H1 (cell line): ENCODE results near the gene ABHD6. TPM values are rescaled to one million over a fixed set of nuclear protein-coding genes. Genes with fewer than 3 reads are reported as not detected.

Experiments
- CTCF ChIA-PET: fragments of 300-600 bp; sonication (Branson Sonifier 250); formaldehyde crosslinking; loops from one replicate; lab custom pipeline; 2021; ENCODE audit not compliant: partially characterized antibody; lab: Charles Lee
- POLR2A ChIA-PET: fragments of 300-600 bp; sonication (Branson Sonifier 250); formaldehyde crosslinking; loops from one replicate; lab custom pipeline; 2021; ENCODE audit warnings: inconsistent platforms; ENCODE audit not compliant: partially characterized antibody; lab: Charles Lee
- DNase-seq, 2 experiments: peaks; one replicate each; pipeline versions ENCODE4 v3.0.0 to v3.0.0-alpha.2; 2010 to 2022; ENCODE audit warnings: low spot score in 2 of 2, low read depth in 1 of 2, mixed read lengths in 1 of 2
- FAIRE-seq: peaks from 2 replicates; lab custom pipeline; 2011; peaks lifted over from hg19 to GRCh38; lab: Jason Lieb, UNC
- H2AFZ ChIP-seq: 2 replicates; pipeline ENCODE4 v1.8.1; 2012; ENCODE audit warnings: low read length, inconsistent platforms
- H2AK5ac ChIP-seq: 2 replicates; pipeline ENCODE4 v1.6.1; 2013; ENCODE audit warnings: low read depth, low read length
- H2BK120ac ChIP-seq: replicated peaks from 2 replicates; pipeline ENCODE3; 2013; ENCODE audit warnings: low read depth, low read length, inconsistent platforms
- H2BK12ac ChIP-seq: 2 replicates; pipeline ENCODE4 v1.6.1; 2013; ENCODE audit warnings: low read depth, low read length
- H2BK15ac ChIP-seq: 2 replicates; pipeline ENCODE4 v1.6.1; 2013; ENCODE audit warnings: low read length
- H2BK20ac ChIP-seq: 2 replicates; pipeline ENCODE4 v1.6.1; 2013; ENCODE audit warnings: low read length
- H2BK5ac ChIP-seq: 2 replicates; pipeline ENCODE4 v1.6.1; 2013; ENCODE audit warnings: low read depth, low read length
- H3K14ac ChIP-seq: 2 replicates; pipeline ENCODE4 v1.6.1; 2013; ENCODE audit warnings: inconsistent platforms; ENCODE audit not compliant: insufficient read length
- H3K18ac ChIP-seq: 2 replicates; pipeline ENCODE4 v1.6.1; 2013; ENCODE audit warnings: low read length; ENCODE audit errors: extremely low read depth
- H3K23ac ChIP-seq: 2 replicates; pipeline ENCODE4 v1.6.1; 2013; ENCODE audit warnings: inconsistent platforms; ENCODE audit not compliant: insufficient read length
- H3K23me2 ChIP-seq: 2 replicates; pipeline ENCODE4 v1.6.1; 2013; ENCODE audit warnings: low read depth, low read length
- H3K27ac ChIP-seq: 2 replicates; pipeline ENCODE4 v1.6.1; 2011; ENCODE audit warnings: low read depth, low read length, inconsistent platforms
- H3K27me3 ChIP-seq, 4 experiments: replicated peaks in 1 of 4; 1 replicate in 1 of 4; 2 replicates in 3 of 4; pipeline versions ENCODE4 v1.6.1 to v1.8.1; 2011 to 2013; ENCODE audit warnings: low read length in 3 of 4, mild to moderate bottlenecking in 3 of 4, inconsistent platforms in 2 of 4, mixed read lengths in 2 of 4, moderate library complexity in 1 of 4; ENCODE audit not compliant: control insufficient read depth in 3 of 4, insufficient read depth in 3 of 4; ENCODE audit errors: extremely low read depth in 1 of 4
- H3K36me3 ChIP-seq, 4 experiments: 2 replicates each; pipeline versions ENCODE4 v1.6.1 to v1.8.1; 2011 to 2013; ENCODE audit warnings: mild to moderate bottlenecking in 4 of 4, low read length in 3 of 4, moderate library complexity in 2 of 4, control low read depth in 1 of 4, inconsistent platforms in 1 of 4; ENCODE audit not compliant: insufficient read depth in 4 of 4, control insufficient read depth in 2 of 4
- H3K4ac ChIP-seq: replicated peaks from 2 replicates; pipeline ENCODE3; 2013; ENCODE audit warnings: low read length, low read depth, mixed read lengths, inconsistent platforms; ENCODE audit not compliant: insufficient read length
- H3K4me1 ChIP-seq, 4 experiments: replicated peaks in 1 of 4; 1 replicate in 1 of 4; 2 replicates in 3 of 4; pipeline versions ENCODE4 v1.6.1 to v1.8.1; 2011 to 2013; ENCODE audit warnings: low read length in 3 of 4, inconsistent platforms in 2 of 4, mixed read lengths in 1 of 4; ENCODE audit not compliant: insufficient read depth in 4 of 4, control insufficient read depth in 3 of 4
- H3K4me2 ChIP-seq, 2 experiments: 2 replicates each; pipeline versions ENCODE4 v1.6.1 to v1.8.1; 2011 to 2013; ENCODE audit warnings: low read depth in 2 of 2, low read length in 2 of 2, control low read depth in 1 of 2, inconsistent platforms in 1 of 2, mild to moderate bottlenecking in 1 of 2; ENCODE audit not compliant: insufficient read depth in 1 of 2
- H3K4me3 ChIP-seq, 4 experiments: fragments of 200-600, 300-600 bp in 1 of 4; sonication (generic), shearing (Covaris generic), sonication (Bioruptor Twin) in 1 of 4; 2 replicates each; pipeline versions ENCODE4 v1.5.1 to v1.8.1; 2011 to 2016; ENCODE audit warnings: low read length in 4 of 4, low read depth in 3 of 4, control low read depth in 2 of 4, inconsistent platforms in 2 of 4, mild to moderate bottlenecking in 2 of 4, mixed read lengths in 1 of 4, moderate library complexity in 1 of 4; ENCODE audit not compliant: insufficient read depth in 2 of 4; ENCODE audit errors: extremely low read depth in 1 of 4
- H3K56ac ChIP-seq: replicated peaks from 2 replicates; pipeline ENCODE3; 2013; ENCODE audit warnings: low read depth, mild to moderate bottlenecking, mixed read lengths, low read length, inconsistent platforms; ENCODE audit not compliant: insufficient read length
- H3K79me1 ChIP-seq: 2 replicates; pipeline ENCODE4 v1.6.1; 2013; ENCODE audit warnings: low read depth, low read length, control low read depth
- H3K79me2 ChIP-seq, 2 experiments: 2 replicates each; pipeline versions ENCODE4 v1.6.1 to v1.8.1; 2012 to 2013; ENCODE audit warnings: low read length in 2 of 2, mild to moderate bottlenecking in 2 of 2, inconsistent platforms in 1 of 2; ENCODE audit not compliant: insufficient read depth in 2 of 2, control insufficient read depth in 1 of 2
- H3K9ac ChIP-seq, 4 experiments: replicated peaks in 1 of 4; 1 replicate in 1 of 4; 2 replicates in 3 of 4; pipeline versions ENCODE4 v1.6.1 to v1.8.1; 2011 to 2013; ENCODE audit warnings: low read depth in 3 of 4, low read length in 3 of 4, control low read depth in 2 of 4, mild to moderate bottlenecking in 2 of 4, moderate library complexity in 2 of 4, inconsistent platforms in 1 of 4; ENCODE audit errors: extremely low read depth in 1 of 4
- H3K9me3 ChIP-seq, 2 experiments: 2 replicates each; pipeline versions ENCODE4 v1.6.1 to v1.8.1; 2012 to 2013; ENCODE audit warnings: mild to moderate bottlenecking in 2 of 2, moderate library complexity in 2 of 2, control low read depth in 1 of 2, inconsistent platforms in 1 of 2, low read depth in 1 of 2, low read length in 1 of 2, mixed read lengths in 1 of 2; ENCODE audit not compliant: insufficient read depth in 2 of 2
- H4K20me1 ChIP-seq, 2 experiments: replicated peaks in 1 of 2; 2 replicates each; pipeline versions ENCODE3 to v1.8.1; 2011 to 2013; ENCODE audit warnings: inconsistent platforms in 2 of 2, low read length in 2 of 2, mild to moderate bottlenecking in 1 of 2; ENCODE audit not compliant: insufficient read depth in 2 of 2, control insufficient read depth in 1 of 2
- H4K5ac ChIP-seq: 2 replicates; pipeline ENCODE4 v1.6.1; 2013; ENCODE audit warnings: low read length, low read depth, mixed read lengths, inconsistent platforms; ENCODE audit not compliant: insufficient read length
- H4K8ac ChIP-seq: 2 replicates; pipeline ENCODE4 v1.8.0; 2013; ENCODE audit warnings: mild to moderate bottlenecking, moderate library complexity, low read length, inconsistent platforms; ENCODE audit not compliant: insufficient read depth; ENCODE audit errors: extremely low read depth
- H4K91ac ChIP-seq: replicated peaks from 2 replicates; pipeline ENCODE3; 2013; ENCODE audit warnings: low read length, mixed read lengths, inconsistent platforms; ENCODE audit not compliant: insufficient read length
- FOSL1 ChIP-seq: IDR thresholded peaks from 2 replicates; pipeline ENCODE4 v1.6.1; 2011; ENCODE audit warnings: mild to moderate bottlenecking, low read depth, low read length, moderate library complexity; ENCODE audit not compliant: insufficient read depth
- GABPA ChIP-seq: IDR thresholded peaks from 2 replicates; pipeline ENCODE4 v1.6.1; 2011; ENCODE audit warnings: mild to moderate bottlenecking, low read length, moderate library complexity, borderline replicate concordance; ENCODE audit not compliant: insufficient read depth
- GTF2F1 ChIP-seq: IDR thresholded peaks from 2 replicates; pipeline ENCODE4 v1.6.1; 2012; ENCODE audit warnings: low read depth, low read length, improper control_type of control experiment, borderline replicate concordance
- HDAC6 ChIP-seq: IDR thresholded peaks from one replicate; pipeline ENCODE4 v1.7.1; 2012; ENCODE audit warnings: low read depth, mild to moderate bottlenecking, inconsistent platforms, low read length, moderate library complexity
- KDM5A ChIP-seq: fragments of 200-600 bp; IDR thresholded peaks from 2 replicates; pipeline ENCODE4 v1.7.1; 2012; ENCODE audit warnings: mild to moderate bottlenecking, low read length, inconsistent platforms, mixed read lengths
- MAFK ChIP-seq: IDR thresholded peaks from 2 replicates; pipeline ENCODE4 v1.6.1; 2012; ENCODE audit warnings: low read depth, mild to moderate bottlenecking, improper control_type of control experiment, low read length
- SIRT6 ChIP-seq: IDR thresholded peaks from one replicate; pipeline ENCODE4 v1.7.1; 2012; ENCODE audit warnings: low read length, inconsistent platforms
- SP1 ChIP-seq: IDR thresholded peaks from 2 replicates; pipeline ENCODE4 v1.6.1; 2011; ENCODE audit warnings: low read depth, low read length
- SP4 ChIP-seq: IDR thresholded peaks from 2 replicates; pipeline ENCODE4 v1.6.1; 2012; ENCODE audit warnings: low read length, inconsistent platforms
- TCF12 ChIP-seq: IDR thresholded peaks from 2 replicates; pipeline ENCODE4 v1.6.1; 2011; ENCODE audit warnings: low read depth, mild to moderate bottlenecking, low read length
- WGBS, 2 experiments: shearing (Covaris generic) in 1 of 2; methylation state at CpG; one replicate each; pipeline versions ENCODE4 v1.1.6 to v1.1.7; 2013 to 2015; ENCODE audit warnings: low lambda C conversion rate in 2 of 2, mixed read lengths in 2 of 2, inconsistent platforms in 1 of 2, low coverage in 1 of 2, missing lambda C conversion rate in 1 of 2; ENCODE audit not compliant: insufficient replicate concordance in 2 of 2, insufficient coverage in 1 of 2, insufficient read length in 1 of 2; ENCODE audit errors: extremely low coverage in 1 of 2, missing lambda C conversion rate in 1 of 2; 5-methylcytosine and 5-hydroxymethylcytosine counted together
- polyA plus RNA-seq, 7 experiments: library from polyadenylated mRNA; depleted of rRNA in 3 of 7; stranded (reverse) in 5 of 7; unstranded in 2 of 7; fragments of >200 nt in 5 of 7; fragments of 200-250 nt in 2 of 7; gene quantifications; 1 replicate in 5 of 7; 2 replicates in 1 of 7; 4 replicates in 1 of 7; pipeline versions ENCODE4 v1.2.1 to v1.2.3, GENCODE V29; 2011 to 2013; ENCODE audit warnings: missing spikeins in 2 of 7, mixed read lengths in 2 of 7
- total RNA-seq: library from RNA; stranded (reverse); fragmentation: NEBNext Ultra II Directional; extraction: Animal tissue kit (Norgen Biotek cat#: 25700); gene quantifications from 2 replicates; pipeline ENCODE4 v1.2.1, GENCODE V29; 2021

ABHD6 gene
- total and polyA plus RNA-seq, 2 of the 8 experiments (the other 6 are each of a cell fraction or from before 2014, with no cell fraction given): 5.9 to 6.6 TPM

DNA sequence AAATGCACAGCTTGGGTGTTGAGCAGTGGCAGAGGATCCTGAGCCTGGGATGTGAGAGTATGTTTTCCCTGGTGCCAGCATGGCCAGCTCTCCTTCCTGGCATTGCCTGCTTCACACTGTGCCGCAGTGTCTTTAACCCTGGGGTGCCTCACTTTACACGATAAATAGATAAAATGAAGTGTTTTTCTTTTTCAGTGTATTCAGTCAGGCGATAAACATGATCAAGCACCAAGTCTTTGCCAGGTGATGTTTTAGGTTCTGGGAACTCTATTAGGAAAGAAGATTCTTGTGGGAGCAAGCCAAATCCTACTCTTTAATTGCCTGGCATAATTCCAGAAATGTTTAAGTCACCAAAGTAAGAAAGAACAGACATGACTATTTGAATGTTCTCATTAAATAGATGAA, 14.0 kb downstream of the ABHD6 start:
- POLR2A ChIA-PET: no interaction called here
- no peak overlapping the region for H2AK5ac ChIP-seq
- H3K14ac ChIP-seq: no peak overlapping the region
- no peak for FAIRE-seq
- 84% methylated on average over 3 of the region's 3 CpGs; no CpG with 5 or more reads in 1 of the 2 experiments for WGBS, 2 experiments
- H3K36me3 ChIP-seq: no peaks in the 10 kb centered on the region
- CTCF ChIA-PET: interaction anchor here (1.0 to 2.7 kb wide), 7 partner anchors 11 to 66 kb away, joined by 3 to 14 read pairs (median 3); partner anchors contain the start of genes HTD2 and RPP14
- no peak overlapping the region for H4K8ac ChIP-seq
- H3K9me3 ChIP-seq: no peaks in the 10 kb centered on the region
- H2BK120ac ChIP-seq: no peak overlapping the region
- H3K23ac ChIP-seq: no peak overlapping the region
- H3K79me1 ChIP-seq: no peaks in the 10 kb centered on the region
- H2BK15ac ChIP-seq: no peak overlapping the region
- no peak overlapping the region for H3K4me2 ChIP-seq
- no peaks in the 10 kb centered on the region for H3K79me2 ChIP-seq
- no peak overlapping the region for H3K56ac ChIP-seq
- H3K27ac ChIP-seq: no peak overlapping the region
- H3K4me3 ChIP-seq: no peak overlapping the region
- no peak for DNase-seq
- TF ChIP-seq KDM5A (no peak), SP1 (no peak), HDAC6 (no peak), SP4 (no peak), GABPA (no peak), MAFK (no peak), FOSL1 (no peak), SIRT6 (no peak), TCF12 (no peak), GTF2F1 (no peak)
- H3K9ac ChIP-seq: no peak overlapping the region
- H4K5ac ChIP-seq: no peak overlapping the region
- H3K4me1 ChIP-seq: no peaks in the 10 kb centered on the region; a peak in 2 of 7 replicates
- no peak overlapping the region for H2BK20ac ChIP-seq
- no peaks in the 10 kb centered on the region; a peak in 1 of 7 replicates for H3K27me3 ChIP-seq
- no peak overlapping the region for H2AFZ ChIP-seq
- H3K4ac ChIP-seq: no peak overlapping the region
- H3K23me2 ChIP-seq: peaks cover 2% of the 10 kb centered on the region; the same call in 1 of the 2 replicates
- no peak overlapping the region for H2BK12ac ChIP-seq
- H2BK5ac ChIP-seq: no peak overlapping the region
- peaks cover 0 to 1% of the 10 kb centered on the region in 2 experiments for H4K20me1 ChIP-seq
- no peak overlapping the region for H3K18ac ChIP-seq
- H4K91ac ChIP-seq: no peak overlapping the region
